ENCODE measurements around the gene REN. TPM values are rescaled to one million over a fixed set of nuclear protein-coding genes. Genes with fewer than 3 reads are reported as not detected.

REN gene
- total RNA-seq, 3 donors from 2014 or later (not counting 1 experiment from before 2014, with no cell fraction given): not detected

GRCh38 chr1:204125759-204126351 lies 40.3 kb downstream of the REN start:
- WGBS (ENCODE audit: insufficient coverage): 93% methylated on average over 18 of the region's 18 CpGs
- Mint-ChIP-seq H3K4me1 (peaks cover 13 to 17% of the 10 kb centered on the region in 2 donors), H3K9me3 (no peaks in the 10 kb centered on the region), H3K27ac (peak overlapping the region in 1 of 2 donors; percentile 54), H3K36me3 (no peaks in the 10 kb centered on the region), H3K4me3 (no peak overlapping the region), H3K27me3 (ENCODE audit: low read depth in 2 of 2) (no peaks in the 10 kb centered on the region)
- peaks cover 7% of the 10 kb centered on the region for H3K4me1 ChIP-seq (ENCODE audit: control insufficient read depth, insufficient read depth, low read length)
- intact Hi-C loops (cut with micrococcal nuclease): loop anchor here (5.0 kb wide), 1 partner anchor 534 kb away; no protein-coding TSS in a partner anchor
- H3K9me3 ChIP-seq (ENCODE audit: control insufficient read depth, insufficient read depth, low read length): no peaks in the 10 kb centered on the region
- H3K4me3 ChIP-seq (ENCODE audit: low read length): no peak overlapping the region
- H3K27ac ChIP-seq (ENCODE audit: low read length): no peak overlapping the region
- ATAC-seq (no peak), DNase-seq (no peak)
- no peaks in the 10 kb centered on the region for H3K27me3 ChIP-seq (ENCODE audit: control insufficient read depth, insufficient read depth, low read length)
- no peak for TF ChIP-seq CTCF (IDR thresholded peaks at IDR 0.05)
- peaks cover 23% of the 10 kb centered on the region for H3K36me3 ChIP-seq (ENCODE audit: control insufficient read depth, insufficient read depth, low read length)

- 93% methylated on average over 22 of the region's 22 CpGs for WGBS (ENCODE audit: insufficient coverage)
- no peaks in the 10 kb centered on the region for H3K36me3 Mint-ChIP-seq
- Histone ChIP-seq H3K9me3 (ENCODE audit: control insufficient read depth, insufficient read depth, low read length) (no peaks in the 10 kb centered on the region), H3K27ac (ENCODE audit: low read length) (no peak overlapping the region), H3K4me3 (ENCODE audit: low read length) (no peak overlapping the region), H3K4me1 (ENCODE audit: control insufficient read depth, insufficient read depth, low read length) (peaks cover 7% of the 10 kb centered on the region), H3K36me3 (ENCODE audit: control insufficient read depth, insufficient read depth, low read length) (peaks cover 23% of the 10 kb centered on the region), H3K27me3 (ENCODE audit: control insufficient read depth, insufficient read depth, low read length) (no peaks in the 10 kb centered on the region)
- DNase-seq: no peak
- intact Hi-C loops (cut with micrococcal nuclease): loop anchor here (5.0 kb wide), 1 partner anchor 532 kb away; no protein-coding TSS in a partner anchor
- H3K27ac Mint-ChIP-seq: no peak overlapping the region
- no peak for ATAC-seq
- peaks cover 13 to 17% of the 10 kb centered on the region in 2 donors for H3K4me1 Mint-ChIP-seq
- no peak overlapping the region for H3K4me3 Mint-ChIP-seq
- TF ChIP-seq CTCF (IDR thresholded peaks at IDR 0.05): no peak
- H3K9me3 Mint-ChIP-seq: no peaks in the 10 kb centered on the region
- H3K27me3 Mint-ChIP-seq (ENCODE audit: low read depth in 2 of 2): no peaks in the 10 kb centered on the region
Measured at GRCh38 chr1:204124639-204125038, 41.5 kb downstream of the REN start.

- Mint-ChIP-seq H3K27me3 (ENCODE audit: low read depth in 2 of 2) (no peaks in the 10 kb centered on the region), H3K9me3 (no peaks in the 10 kb centered on the region), H3K4me1 (peaks cover 2 to 6% of the 10 kb centered on the region in 2 donors), H3K36me3 (no peaks in the 10 kb centered on the region), H3K27ac (no peak overlapping the region), H3K4me3 (no peak overlapping the region)
- ATAC-seq (peak in 1 of 3 donors; percentile 57), DNase-seq (peak in 1 of 2 donors; percentile 32)
- WGBS (ENCODE audit: insufficient coverage): 82% methylated on average over 9 of the region's 9 CpGs
- intact Hi-C loops (cut with micrococcal nuclease): no loop called here
- no peaks in the 10 kb centered on the region for H3K4me1 ChIP-seq (ENCODE audit: control insufficient read depth, insufficient read depth, low read length)
- H3K4me3 ChIP-seq (ENCODE audit: low read length): no peak overlapping the region
- no peak for TF ChIP-seq CTCF (IDR thresholded peaks at IDR 0.05)
- H3K27ac ChIP-seq (ENCODE audit: low read length): no peak overlapping the region
- H3K36me3 ChIP-seq (ENCODE audit: control insufficient read depth, insufficient read depth, low read length): peaks cover 26% of the 10 kb centered on the region
- no peaks in the 10 kb centered on the region for H3K9me3 ChIP-seq (ENCODE audit: control insufficient read depth, insufficient read depth, low read length)
- no peaks in the 10 kb centered on the region for H3K27me3 ChIP-seq (ENCODE audit: control insufficient read depth, insufficient read depth, low read length)
Measured at GRCh38 chr1:204123376-204123775, 42.8 kb downstream of the REN start.
